ENCODE measurements around the gene SPEN. TPM values are rescaled to one million over a fixed set of nuclear protein-coding genes. Genes with fewer than 3 reads are reported as not detected.

SPEN gene
- total RNA-seq, 1 donor from 2014 or later, result 55.2 TPM

DNA sequence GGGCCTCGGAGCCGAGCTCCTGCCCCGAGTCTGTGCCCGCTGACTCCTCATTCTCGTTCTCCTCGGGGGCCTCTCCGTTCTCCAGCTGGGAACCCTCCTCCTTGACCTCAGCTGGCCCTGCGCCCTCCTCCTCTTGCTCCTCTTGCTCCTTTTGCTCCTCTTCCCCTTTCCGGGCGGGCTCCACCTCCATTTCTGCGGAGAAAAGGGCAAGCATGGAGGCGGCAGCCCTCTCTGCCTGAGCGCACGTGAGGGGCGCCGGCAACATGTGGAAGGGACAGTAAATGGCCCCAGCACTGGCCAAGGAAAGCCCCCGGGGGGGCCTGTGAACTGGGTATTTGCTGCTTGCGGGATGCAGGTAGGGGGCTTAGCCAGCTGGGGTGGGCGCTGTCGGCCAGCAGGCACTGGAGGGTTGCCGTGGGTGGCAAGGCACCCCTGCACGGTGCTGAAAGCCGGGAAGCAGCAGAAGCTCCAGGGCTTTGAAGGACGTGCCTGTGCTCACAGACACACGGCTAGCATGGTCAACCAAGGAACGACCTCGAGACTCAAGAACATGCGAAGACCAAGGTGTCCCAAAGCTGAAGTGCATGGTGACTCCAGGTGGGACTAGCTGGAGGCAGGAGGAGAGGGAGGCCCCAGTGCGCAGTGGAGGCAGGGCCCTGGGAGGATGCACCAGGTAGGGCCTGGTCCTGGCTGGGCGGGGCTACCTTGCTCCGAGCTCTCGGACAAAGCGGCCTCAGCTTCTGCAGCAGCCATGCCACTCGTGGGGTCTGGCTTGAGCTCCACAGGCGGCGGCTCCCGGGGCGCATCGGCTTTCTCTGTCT is 97.7 kb downstream of the SPEN start:
- Histone ChIP-seq H3K4me1 (peaks cover 23% of the 10 kb centered on the region), H3K27me3 (no peaks in the 10 kb centered on the region), H3K27ac (no peak overlapping the region), H3K4me3 (no peak overlapping the region), H3K9me3 (no peaks in the 10 kb centered on the region), H3K36me3 (peaks cover 0 to 76% of the 10 kb centered on the region in 2 donors)
- peak in 1 of 2 donors; percentile 80 for DNase-seq (ENCODE audit: extremely low spot score in 2 of 2)
- intact Hi-C loops (cut with DNase I), result loop anchor here (5.0 kb wide), 1 partner anchor 98 kb away; the partner anchor contains the start of gene SPEN
- TF ChIP-seq, protein P1, sequence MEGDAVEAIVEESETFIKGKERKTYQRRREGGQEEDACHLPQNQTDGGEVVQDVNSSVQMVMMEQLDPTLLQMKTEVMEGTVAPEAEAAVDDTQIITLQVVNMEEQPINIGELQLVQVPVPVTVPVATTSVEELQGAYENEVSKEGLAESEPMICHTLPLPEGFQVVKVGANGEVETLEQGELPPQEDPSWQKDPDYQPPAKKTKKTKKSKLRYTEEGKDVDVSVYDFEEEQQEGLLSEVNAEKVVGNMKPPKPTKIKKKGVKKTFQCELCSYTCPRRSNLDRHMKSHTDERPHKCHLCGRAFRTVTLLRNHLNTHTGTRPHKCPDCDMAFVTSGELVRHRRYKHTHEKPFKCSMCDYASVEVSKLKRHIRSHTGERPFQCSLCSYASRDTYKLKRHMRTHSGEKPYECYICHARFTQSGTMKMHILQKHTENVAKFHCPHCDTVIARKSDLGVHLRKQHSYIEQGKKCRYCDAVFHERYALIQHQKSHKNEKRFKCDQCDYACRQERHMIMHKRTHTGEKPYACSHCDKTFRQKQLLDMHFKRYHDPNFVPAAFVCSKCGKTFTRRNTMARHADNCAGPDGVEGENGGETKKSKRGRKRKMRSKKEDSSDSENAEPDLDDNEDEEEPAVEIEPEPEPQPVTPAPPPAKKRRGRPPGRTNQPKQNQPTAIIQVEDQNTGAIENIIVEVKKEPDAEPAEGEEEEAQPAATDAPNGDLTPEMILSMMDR (IDR thresholded peaks at IDR 0.05), result no peak
- TF ChIP-seq POLR2AphosphoS5 (IDR thresholded peaks at IDR 0.05; ENCODE audit: insufficient read depth in 1 of 2, low read depth in 1 of 2) (no peak), POLR2A (IDR thresholded peaks at IDR 0.05) (no peak)

DNA sequence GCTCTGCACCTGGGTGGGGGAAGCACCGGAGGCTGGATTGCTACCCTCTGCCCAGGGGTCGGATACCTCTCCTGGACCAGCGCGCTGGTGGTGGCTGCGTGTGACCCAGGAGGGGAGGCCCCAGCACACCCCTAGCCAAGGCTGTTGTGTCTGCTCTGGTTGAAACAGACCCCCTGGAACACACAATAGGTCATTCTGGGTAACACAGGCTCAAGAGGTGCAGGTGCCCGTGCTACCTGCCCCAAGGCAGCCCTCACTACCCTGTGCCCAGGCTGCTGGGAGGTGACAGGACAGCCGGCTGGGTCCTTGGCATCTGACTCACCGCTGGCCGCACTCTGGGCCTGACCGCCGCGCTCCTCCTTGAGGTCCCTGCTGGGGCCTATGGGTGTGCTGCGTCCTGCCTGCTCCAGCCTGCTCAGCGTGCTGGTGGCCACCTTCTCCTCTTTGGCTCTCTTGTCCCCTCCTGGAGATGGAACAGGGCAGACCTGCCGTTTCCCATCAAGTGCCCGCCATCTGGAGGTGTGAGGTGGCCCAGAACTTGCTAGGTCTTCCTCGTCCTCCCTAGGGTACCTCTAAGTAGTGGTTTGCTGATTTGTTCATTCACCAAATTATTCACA is 98.4 kb downstream of the SPEN start:
- Histone ChIP-seq H3K9me3 (no peaks in the 10 kb centered on the region), H3K4me3 (no peak overlapping the region), H3K4me1 (peaks cover 30% of the 10 kb centered on the region), H3K27me3 (no peaks in the 10 kb centered on the region), H3K36me3 (peaks cover 0 to 69% of the 10 kb centered on the region in 2 donors), H3K27ac (no peak overlapping the region)
- TF ChIP-seq POLR2A (IDR thresholded peaks at IDR 0.05), result no peak
- TF ChIP-seq, protein P1 (IDR thresholded peaks at IDR 0.05), result no peak
- no peak for TF ChIP-seq POLR2AphosphoS5 (IDR thresholded peaks at IDR 0.05; ENCODE audit: insufficient read depth in 1 of 2, low read depth in 1 of 2)
- peak in 1 of 2 donors; percentile 83 for DNase-seq (ENCODE audit: extremely low spot score in 2 of 2)
- intact Hi-C loops (cut with DNase I), result loop anchor here (5.0 kb wide), 1 partner anchor 99 kb away; the partner anchor contains the start of gene SPEN

DNA sequence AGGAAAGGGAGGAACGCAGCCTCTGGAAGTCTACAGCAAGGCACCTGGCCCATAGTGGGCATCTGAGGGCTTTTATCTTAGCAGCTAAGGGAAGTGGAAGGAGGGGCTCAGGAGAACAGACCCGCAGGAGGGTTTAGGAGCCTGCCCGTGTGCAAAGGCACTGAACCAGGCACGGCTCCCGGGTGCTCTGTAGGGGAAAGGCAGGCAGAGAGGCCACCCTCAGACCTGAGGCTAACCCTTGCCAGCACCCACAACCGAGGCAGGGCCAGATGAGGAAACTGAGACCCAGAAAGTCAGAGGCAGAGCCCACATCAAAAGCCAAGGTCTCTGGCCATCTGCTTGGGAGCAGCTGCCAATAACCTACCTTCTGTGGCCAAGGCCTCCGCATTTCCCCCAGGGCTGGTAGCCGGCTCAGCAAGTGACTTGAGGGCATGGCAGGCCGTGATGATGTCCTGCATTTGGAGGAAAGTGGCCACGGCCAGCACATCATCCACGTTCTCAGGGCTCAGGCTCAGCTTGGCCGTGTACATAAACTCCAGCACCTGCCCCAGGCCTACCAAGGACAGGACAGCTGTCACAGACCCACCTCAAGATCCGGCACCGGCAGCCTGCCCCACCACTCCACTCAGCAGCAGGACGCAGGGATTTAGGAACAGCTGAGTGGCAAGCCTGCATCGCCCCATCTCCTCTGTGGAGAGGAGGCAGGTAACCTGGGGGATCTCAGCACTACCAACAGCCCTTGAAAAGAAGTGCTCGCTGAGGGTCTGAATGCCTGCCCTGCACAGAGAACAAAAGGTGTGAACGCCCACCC is 99.3 kb downstream of the SPEN start:
- no peak for DNase-seq (ENCODE audit: extremely low spot score in 2 of 2)
- peaks cover 39% of the 10 kb centered on the region for H3K4me1 ChIP-seq

DNA sequence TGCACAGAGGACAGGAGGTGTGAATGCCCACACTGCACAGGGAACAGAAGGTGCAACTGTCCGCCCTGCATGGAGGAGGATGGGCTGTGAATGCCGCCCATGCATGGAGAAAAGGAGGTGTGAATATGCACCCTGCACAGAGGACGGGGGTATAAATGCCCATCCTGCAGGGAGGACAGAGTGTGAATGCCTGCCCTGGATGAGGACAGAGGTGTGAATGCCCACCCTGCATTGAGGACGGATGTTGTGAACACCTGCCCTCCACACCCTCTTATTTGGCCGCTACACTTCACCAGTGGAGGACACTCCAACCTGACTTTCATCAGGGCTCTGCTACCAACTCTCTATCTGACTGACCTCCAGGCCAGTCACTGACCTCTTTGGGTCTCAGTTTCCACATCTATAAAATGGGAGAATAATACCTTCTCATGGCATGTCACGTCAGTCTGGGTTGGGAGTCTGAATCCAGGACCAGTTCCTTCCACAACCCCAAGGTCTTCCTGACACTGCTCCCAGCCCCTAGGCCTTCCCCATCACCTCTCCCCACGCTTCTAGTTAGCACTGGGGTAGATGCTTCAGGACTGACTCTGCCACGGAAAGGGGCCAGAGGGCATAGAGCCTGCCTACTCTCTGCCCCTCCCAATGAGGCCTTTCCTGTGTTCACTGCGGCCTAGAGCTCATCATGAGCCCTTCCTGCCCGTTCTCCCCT is 100.0 kb downstream of the SPEN start:
- Histone ChIP-seq H3K36me3 (peaks cover 0 to 54% of the 10 kb centered on the region in 2 donors), H3K27ac (peak overlapping the region; percentile 96), H3K9me3 (no peaks in the 10 kb centered on the region), H3K4me1 (peaks cover 46% of the 10 kb centered on the region), H3K27me3 (no peaks in the 10 kb centered on the region), H3K4me3 (no peak overlapping the region)
- intact Hi-C loops (cut with DNase I), result loop anchor here (2.0 to 5.0 kb wide), 2 partner anchors 100 to 113 kb away; partner anchors contain the start of gene SPEN
- TF ChIP-seq, protein P1 (IDR thresholded peaks at IDR 0.05), result no peak
- TF ChIP-seq POLR2A (IDR thresholded peaks at IDR 0.05) (no peak), POLR2AphosphoS5 (IDR thresholded peaks at IDR 0.05; ENCODE audit: insufficient read depth in 1 of 2, low read depth in 1 of 2) (no peak)
- DNase-seq (ENCODE audit: extremely low spot score in 2 of 2), result peak in 1 of 2 donors; percentile 84

More for the DNA sequence above, 99.3 kb downstream of the SPEN start:
- no peak for TF ChIP-seq POLR2A (IDR thresholded peaks at IDR 0.05)
- TF ChIP-seq POLR2AphosphoS5 (IDR thresholded peaks at IDR 0.05; ENCODE audit: insufficient read depth in 1 of 2, low read depth in 1 of 2), result no peak
- TF ChIP-seq, protein P1 (IDR thresholded peaks at IDR 0.05), result no peak
- H3K27me3 ChIP-seq, result no peaks in the 10 kb centered on the region
- H3K36me3 ChIP-seq, result peaks cover 0 to 62% of the 10 kb centered on the region in 2 donors
- no peaks in the 10 kb centered on the region for H3K9me3 ChIP-seq
- intact Hi-C loops (cut with DNase I), result loop anchor here (5.0 kb wide), 1 partner anchor 99 kb away; the partner anchor contains the start of gene SPEN
- no peak overlapping the region for H3K27ac ChIP-seq
- H3K4me3 ChIP-seq, result no peak overlapping the region

Data from vagina (tissue), 2 donors.